ENCODE measurements around the gene AADAC.

DNA sequence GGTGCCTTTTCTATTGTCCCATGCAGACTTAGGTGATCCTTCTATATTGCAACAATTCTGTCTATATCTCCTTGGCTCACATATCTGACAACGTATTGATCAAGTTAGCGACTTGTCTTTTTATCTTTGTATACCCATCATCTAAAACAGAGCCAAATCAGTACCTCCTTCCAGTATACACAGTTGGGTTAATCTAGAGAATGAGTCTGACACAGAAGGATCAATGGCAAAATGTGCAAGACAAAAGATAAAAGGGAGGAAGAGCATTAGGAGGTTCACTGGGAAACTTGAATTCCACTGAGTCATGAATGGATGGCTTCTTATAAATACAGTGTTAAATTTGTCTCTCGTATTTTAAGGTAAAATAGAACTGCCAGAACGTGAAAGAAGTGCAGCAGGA is 6.0 kb downstream of the AADAC start:
- TF ChIP-seq, protein P1, sequence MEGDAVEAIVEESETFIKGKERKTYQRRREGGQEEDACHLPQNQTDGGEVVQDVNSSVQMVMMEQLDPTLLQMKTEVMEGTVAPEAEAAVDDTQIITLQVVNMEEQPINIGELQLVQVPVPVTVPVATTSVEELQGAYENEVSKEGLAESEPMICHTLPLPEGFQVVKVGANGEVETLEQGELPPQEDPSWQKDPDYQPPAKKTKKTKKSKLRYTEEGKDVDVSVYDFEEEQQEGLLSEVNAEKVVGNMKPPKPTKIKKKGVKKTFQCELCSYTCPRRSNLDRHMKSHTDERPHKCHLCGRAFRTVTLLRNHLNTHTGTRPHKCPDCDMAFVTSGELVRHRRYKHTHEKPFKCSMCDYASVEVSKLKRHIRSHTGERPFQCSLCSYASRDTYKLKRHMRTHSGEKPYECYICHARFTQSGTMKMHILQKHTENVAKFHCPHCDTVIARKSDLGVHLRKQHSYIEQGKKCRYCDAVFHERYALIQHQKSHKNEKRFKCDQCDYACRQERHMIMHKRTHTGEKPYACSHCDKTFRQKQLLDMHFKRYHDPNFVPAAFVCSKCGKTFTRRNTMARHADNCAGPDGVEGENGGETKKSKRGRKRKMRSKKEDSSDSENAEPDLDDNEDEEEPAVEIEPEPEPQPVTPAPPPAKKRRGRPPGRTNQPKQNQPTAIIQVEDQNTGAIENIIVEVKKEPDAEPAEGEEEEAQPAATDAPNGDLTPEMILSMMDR (IDR thresholded peaks at IDR 0.05): no peak
- no peak for TF ChIP-seq POLR2A (IDR thresholded peaks at IDR 0.05)

Data from lower leg skin (tissue), 3 donors.